Posterior cingulate gyrus (tissue), 11 donors: ENCODE data around the gene PLA1A.
A peak's percentile ranks its signal among the peaks of the same experiment; 100 is the strongest.
"Not testable (repeated sequence)": the region's sequence is repeated elsewhere in the genome, so short reads cannot be mapped to it uniquely, and the experiment has no call there.

Source experiments
- DNase-seq, 10 donors: peaks; one replicate each; pipeline versions ENCODE4 v3.0.0 to v3.0.0-alpha.2; 2020 to 2021; ENCODE audit warnings: mixed read lengths in 3 of 10
- intact Hi-C: fragments of 100-400 bp; cut with DNase I; formaldehyde crosslinking; loops from one replicate; pipeline ENCODE4 v1.15.1; 2023

PLA1A gene

GRCh38 chr3:119575507-119575906 is 22.2 kb upstream of the PLA1A start:
- DNase-seq, result no peak
- intact Hi-C loops, result no loop called here

- intact Hi-C loops, result no loop called here
- DNase-seq, result peak; percentile 16 to 92 (median 36)
Measured at GRCh38 chr3:119579366-119580066, 18.2 kb upstream of the PLA1A start, which contains the start of gene ADPRH. TSS of gene ADPRH (plus strand) at chr3:119579492. CDS start at chr3:119582170, 2,678 bp downstream.

GRCh38 chr3:119580067-119580760 is 17.5 kb upstream of the PLA1A start:
- intact Hi-C loops, result no loop called here
- no peak for DNase-seq

GRCh38 chr3:119582178-119582577 is 15.5 kb upstream of the PLA1A start:
- no peak for DNase-seq
- intact Hi-C loops, result no loop called here

- intact Hi-C loops, result no loop called here
- no peak for DNase-seq
Measured at GRCh38 chr3:119585208-119585607, 12.5 kb upstream of the PLA1A start.

- peak in 1 of 10 donors; percentile 59 for DNase-seq
- intact Hi-C loops, result no loop called here
Measured at GRCh38 chr3:119585856-119586570, 11.7 kb upstream of the PLA1A start.

GRCh38 chr3:119586733-119587172 is 10.9 kb upstream of the PLA1A start:
- intact Hi-C loops, result no loop called here
- no peak for DNase-seq

GRCh38 chr3:119588112-119588511 is 9.6 kb upstream of the PLA1A start:
- peak in 2 of 10 donors; percentile 31 to 63 for DNase-seq
- intact Hi-C loops, result no loop called here

- intact Hi-C loops, result no loop called here
- no peak for DNase-seq
Measured at GRCh38 chr3:119589102-119589773, 8.4 kb upstream of the PLA1A start.

- no peak for DNase-seq
- intact Hi-C loops, result no loop called here
Measured at GRCh38 chr3:119590706-119591105, 7.0 kb upstream of the PLA1A start.

- intact Hi-C loops, result no loop called here
- DNase-seq, result no peak
Measured at GRCh38 chr3:119592861-119593260, 4.8 kb upstream of the PLA1A start.

- DNase-seq, result no peak
- intact Hi-C loops, result no loop called here
Measured at GRCh38 chr3:119594066-119594465, 3.6 kb upstream of the PLA1A start.

- intact Hi-C loops, DNase-seq: not testable (repeated sequence)
Measured at GRCh38 chr3:119594929-119595328, 2.8 kb upstream of the PLA1A start.

- intact Hi-C loops, result no loop called here
- no peak for DNase-seq
Measured at GRCh38 chr3:119595639-119596334, 1.9 kb upstream of the PLA1A start.

- intact Hi-C loops, result no loop called here
- no peak for DNase-seq
Measured at GRCh38 chr3:119596398-119596797, 1.3 kb upstream of the PLA1A start.

- no peak for DNase-seq
- intact Hi-C loops, result no loop called here
Measured at GRCh38 chr3:119598410-119599098, 869 bp downstream of the PLA1A start.

GRCh38 chr3:119599558-119600174 is 2.0 kb downstream of the PLA1A start:
- DNase-seq, result no peak
- intact Hi-C loops, result no loop called here

GRCh38 chr3:119600732-119601131 is 3.0 kb downstream of the PLA1A start:
- intact Hi-C loops, result no loop called here

GRCh38 chr3:119601154-119601553 is 3.5 kb downstream of the PLA1A start:
- intact Hi-C loops, result no loop called here
- DNase-seq, result no peak

More at GRCh38 chr3:119600732-119601131, 3.0 kb downstream of the PLA1A start:
- DNase-seq, result peak in 1 of 10 donors; percentile 61
